ENCODE results near the gene CSMD2.

Gene CSMD2

GRCh38 chr1:33986390-33987095 is 178.5 kb downstream of the CSMD2 start:
- in situ Hi-C loops (cut with HindIII; ENCODE audit: low pct_ligation_motif_present, low pct_unique_long_range_greater_than_20kb, low sequenced_read_pairs), result no loop called here

GRCh38 chr1:33985656-33986055 is 179.4 kb downstream of the CSMD2 start:
- DNase-seq, result no peak
- in situ Hi-C loops (cut with HindIII; ENCODE audit: low pct_ligation_motif_present, low pct_unique_long_range_greater_than_20kb, low sequenced_read_pairs), result no loop called here

More at GRCh38 chr1:33986390-33987095, 178.5 kb downstream of the CSMD2 start:
- no peak for DNase-seq

GRCh38 chr1:33984906-33985565 is 180.0 kb downstream of the CSMD2 start:
- DNase-seq, result no peak
- in situ Hi-C loops (cut with HindIII; ENCODE audit: low pct_ligation_motif_present, low pct_unique_long_range_greater_than_20kb, low sequenced_read_pairs), result no loop called here

- no peak for DNase-seq
- in situ Hi-C loops (cut with HindIII; ENCODE audit: low pct_ligation_motif_present, low pct_unique_long_range_greater_than_20kb, low sequenced_read_pairs), result no loop called here
Observed at GRCh38 chr1:33982419-33982818, 182.6 kb downstream of the CSMD2 start.

GRCh38 chr1:33979341-33979740 is 185.7 kb downstream of the CSMD2 start:
- in situ Hi-C loops (cut with HindIII; ENCODE audit: low pct_ligation_motif_present, low pct_unique_long_range_greater_than_20kb, low sequenced_read_pairs), result no loop called here
- DNase-seq, result no peak

- no peak for DNase-seq
- in situ Hi-C loops (cut with HindIII; ENCODE audit: low pct_ligation_motif_present, low pct_unique_long_range_greater_than_20kb, low sequenced_read_pairs), result no loop called here
Observed at GRCh38 chr1:33975961-33976360, 189.1 kb downstream of the CSMD2 start.

GRCh38 chr1:33973799-33974545 is 191.1 kb downstream of the CSMD2 start:
- in situ Hi-C loops (cut with HindIII; ENCODE audit: low pct_ligation_motif_present, low pct_unique_long_range_greater_than_20kb, low sequenced_read_pairs), result no loop called here
- DNase-seq, result no peak

GRCh38 chr1:33972676-33973395 is 192.2 kb downstream of the CSMD2 start:
- DNase-seq, result no peak
- in situ Hi-C loops (cut with HindIII; ENCODE audit: low pct_ligation_motif_present, low pct_unique_long_range_greater_than_20kb, low sequenced_read_pairs), result no loop called here

GRCh38 chr1:33971913-33972312 is 193.1 kb downstream of the CSMD2 start:
- in situ Hi-C loops (cut with HindIII; ENCODE audit: low pct_ligation_motif_present, low pct_unique_long_range_greater_than_20kb, low sequenced_read_pairs), result no loop called here
- DNase-seq, result no peak

- no peak for DNase-seq
- in situ Hi-C loops (cut with HindIII; ENCODE audit: low pct_ligation_motif_present, low pct_unique_long_range_greater_than_20kb, low sequenced_read_pairs), result no loop called here
Observed at GRCh38 chr1:33971018-33971710, 193.9 kb downstream of the CSMD2 start.

- no peak for DNase-seq
- in situ Hi-C loops (cut with HindIII; ENCODE audit: low pct_ligation_motif_present, low pct_unique_long_range_greater_than_20kb, low sequenced_read_pairs), result no loop called here
Observed at GRCh38 chr1:33970148-33970825, 194.7 kb downstream of the CSMD2 start.

GRCh38 chr1:33966346-33967141 is 198.5 kb downstream of the CSMD2 start:
- DNase-seq, result no peak
- in situ Hi-C loops (cut with HindIII; ENCODE audit: low pct_ligation_motif_present, low pct_unique_long_range_greater_than_20kb, low sequenced_read_pairs), result no loop called here

GRCh38 chr1:33965086-33965485 is 199.9 kb downstream of the CSMD2 start:
- DNase-seq, result no peak
- in situ Hi-C loops (cut with HindIII; ENCODE audit: low pct_ligation_motif_present, low pct_unique_long_range_greater_than_20kb, low sequenced_read_pairs), result no loop called here

GRCh38 chr1:33962061-33962460 is 203.0 kb downstream of the CSMD2 start:
- in situ Hi-C loops (cut with HindIII; ENCODE audit: low pct_ligation_motif_present, low pct_unique_long_range_greater_than_20kb, low sequenced_read_pairs), result no loop called here

GRCh38 chr1:33960188-33960895 is 204.7 kb downstream of the CSMD2 start:
- DNase-seq, result no peak
- in situ Hi-C loops (cut with HindIII; ENCODE audit: low pct_ligation_motif_present, low pct_unique_long_range_greater_than_20kb, low sequenced_read_pairs), result no loop called here

More at GRCh38 chr1:33962061-33962460, 203.0 kb downstream of the CSMD2 start:
- no peak for DNase-seq

GRCh38 chr1:33957854-33958253 is 207.2 kb downstream of the CSMD2 start:
- DNase-seq, result no peak
- in situ Hi-C loops (cut with HindIII; ENCODE audit: low pct_ligation_motif_present, low pct_unique_long_range_greater_than_20kb, low sequenced_read_pairs), result no loop called here

GRCh38 chr1:33955096-33955495 is 209.9 kb downstream of the CSMD2 start:
- in situ Hi-C loops (cut with HindIII; ENCODE audit: low pct_ligation_motif_present, low pct_unique_long_range_greater_than_20kb, low sequenced_read_pairs), result no loop called here
- DNase-seq, result no peak
